ENCODE results near the gene VASP.
"Not testable (repeated sequence)": the region's sequence is repeated elsewhere in the genome, so short reads cannot be mapped to it uniquely, and the experiment has no call there.

Gene VASP

GRCh38 chr19:45497791-45498190 is 9.5 kb upstream of the VASP start:
- DNase-seq (ENCODE audit: low read depth in 3 of 3), result no peak

DNA sequence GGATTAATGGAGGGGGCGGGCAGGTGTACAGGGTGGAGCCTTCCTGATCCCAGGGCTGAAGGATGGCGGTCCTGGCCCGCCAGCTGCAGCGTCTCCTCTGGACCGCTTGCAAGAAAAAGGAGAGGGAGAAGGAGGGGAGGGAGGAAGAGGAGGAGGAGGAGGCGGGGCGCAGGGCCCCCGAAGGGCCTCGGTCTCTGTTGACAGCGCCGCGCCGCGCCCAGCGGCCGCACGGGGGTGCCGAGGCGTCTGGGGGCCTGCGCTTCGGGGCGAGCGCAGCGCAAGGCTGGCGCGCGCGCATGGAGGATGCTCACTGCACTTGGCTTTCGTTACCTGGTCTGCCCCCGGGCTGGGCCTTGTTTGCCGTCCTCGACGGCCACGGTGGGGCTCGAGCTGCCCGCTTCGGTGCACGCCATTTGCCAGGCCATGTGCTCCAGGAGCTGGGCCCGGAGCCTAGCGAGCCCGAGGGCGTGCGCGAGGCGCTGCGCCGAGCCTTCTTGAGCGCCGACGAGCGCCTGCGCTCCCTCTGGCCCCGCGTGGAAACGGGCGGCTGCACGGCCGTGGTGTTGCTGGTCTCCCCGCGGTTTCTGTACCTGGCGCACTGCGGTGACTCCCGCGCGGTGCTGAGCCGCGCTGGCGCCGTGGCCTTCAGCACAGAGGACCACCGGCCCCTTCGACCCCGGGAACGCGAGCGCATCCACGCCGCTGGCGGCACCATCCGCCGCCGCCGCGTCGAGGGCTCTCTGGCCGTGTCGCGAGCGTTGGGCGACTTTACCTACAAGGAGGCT is 8.7 kb upstream of the VASP start, which contains the start of gene PPM1N:
Gene PPM1N (plus strand): TSS at position 33 of the 785 bp plus-strand sequence. CDS start 30 bp downstream, at position 63.
- peak in 1 of 3 experiments; percentile 62 for DNase-seq (ENCODE audit: low read depth in 3 of 3)

- peak in 2 of 3 experiments; percentile 34 to 69 for DNase-seq (ENCODE audit: low read depth in 3 of 3)
Observed at GRCh38 chr19:45499196-45500180, 7.8 kb upstream of the VASP start.

- no peak for DNase-seq (ENCODE audit: low read depth in 3 of 3)
Observed at GRCh38 chr19:45500918-45501729, 6.2 kb upstream of the VASP start.

DNA sequence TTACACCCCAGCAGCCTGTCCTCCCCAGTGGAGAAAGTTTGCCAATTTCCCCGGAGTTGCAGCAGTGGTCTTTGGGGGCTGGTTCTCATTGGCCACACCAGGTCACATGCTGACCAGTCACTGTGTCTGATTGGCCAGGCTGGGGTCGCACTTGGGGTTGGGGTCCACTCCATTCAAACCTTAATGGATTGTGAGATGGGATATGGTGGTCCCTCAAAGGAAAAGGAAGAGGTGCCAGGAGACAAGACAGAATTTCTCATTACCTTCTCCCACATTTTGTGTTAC is 5.6 kb upstream of the VASP start:
- DNase-seq (ENCODE audit: low read depth in 3 of 3), result no peak

DNA sequence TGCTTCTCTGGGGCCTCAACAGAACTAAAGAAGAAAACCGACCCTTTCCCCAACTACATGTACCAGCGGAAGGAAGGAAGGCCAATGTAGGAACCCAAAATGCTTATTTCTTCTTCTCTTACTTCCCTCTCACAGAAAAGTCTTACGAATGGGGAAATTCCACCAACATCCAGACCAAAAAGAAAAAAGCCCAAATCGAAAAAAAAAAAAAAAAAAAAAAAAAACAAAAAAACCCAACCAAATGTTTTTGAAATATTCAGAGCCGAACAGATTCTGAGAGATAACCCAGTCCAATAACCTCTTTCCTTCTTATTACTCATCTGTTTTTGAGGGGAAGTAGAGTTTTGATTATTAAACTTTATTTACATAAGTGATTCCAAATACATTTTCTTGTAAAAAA is 5.2 kb upstream of the VASP start:
- DNase-seq (ENCODE audit: low read depth in 3 of 3), result no peak

GRCh38 chr19:45503909-45504308 is 3.4 kb upstream of the VASP start:
- DNase-seq (ENCODE audit: low read depth in 3 of 3), result no peak

DNA sequence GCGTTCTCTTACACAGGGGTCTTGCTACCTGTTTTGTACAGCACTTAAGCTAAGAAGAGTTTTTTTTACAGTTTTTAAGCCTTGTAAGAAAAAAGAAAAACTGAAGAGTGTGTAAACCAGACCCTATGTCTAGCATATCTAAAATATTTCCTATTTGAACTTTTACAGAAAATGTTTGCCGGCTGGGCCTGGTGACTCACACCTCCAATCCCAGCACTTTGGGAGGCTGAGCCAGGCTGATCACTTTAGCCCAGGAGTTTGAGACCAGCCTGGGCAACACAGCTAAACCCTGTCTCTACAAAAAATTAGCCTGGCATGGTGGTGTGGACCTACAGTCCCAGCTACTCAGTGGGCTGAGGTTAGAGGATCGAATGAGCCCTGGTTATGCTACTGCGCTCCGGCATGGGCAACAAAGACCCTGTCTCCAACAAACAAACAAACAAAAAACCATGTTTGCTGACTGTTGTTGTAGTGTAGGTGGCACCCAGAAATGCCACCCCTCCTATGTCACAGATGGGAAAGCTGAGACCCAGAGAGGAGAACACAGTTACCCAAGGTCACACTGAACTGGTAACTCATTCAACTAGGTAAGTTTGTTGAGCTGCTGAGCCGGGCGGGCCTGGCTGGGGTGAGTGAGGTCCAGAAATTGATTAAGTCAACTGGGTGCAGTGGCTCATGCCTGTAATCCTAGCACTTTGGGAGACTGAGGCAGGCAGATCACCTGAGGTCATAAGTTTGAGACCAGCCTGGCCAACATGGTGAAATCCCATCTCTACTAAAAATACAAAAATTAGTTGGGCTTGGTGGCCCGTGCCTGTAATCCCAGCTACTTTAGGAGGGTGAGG is 1.9 kb upstream of the VASP start:
- no peak for DNase-seq (ENCODE audit: low read depth in 3 of 3)

DNA sequence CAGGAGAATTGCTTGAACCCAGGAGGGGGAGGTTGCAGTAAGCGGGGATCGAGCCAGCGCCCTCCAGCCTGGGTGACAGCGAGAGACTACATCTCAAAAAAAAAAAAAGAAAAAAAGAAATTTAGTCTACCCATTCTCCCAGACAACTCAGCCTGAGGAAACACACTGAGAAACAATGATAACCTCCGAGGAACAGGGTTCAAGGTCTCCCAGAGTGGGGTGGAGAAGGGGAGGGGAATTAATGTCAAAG is 1.4 kb upstream of the VASP start:
- DNase-seq (ENCODE audit: low read depth in 3 of 3), result no peak

GRCh38 chr19:45506246-45506988 is 862 bp upstream of the VASP start:
- peak; percentile 97 to 99 (median 97) for DNase-seq (ENCODE audit: low read depth in 3 of 3)

DNA sequence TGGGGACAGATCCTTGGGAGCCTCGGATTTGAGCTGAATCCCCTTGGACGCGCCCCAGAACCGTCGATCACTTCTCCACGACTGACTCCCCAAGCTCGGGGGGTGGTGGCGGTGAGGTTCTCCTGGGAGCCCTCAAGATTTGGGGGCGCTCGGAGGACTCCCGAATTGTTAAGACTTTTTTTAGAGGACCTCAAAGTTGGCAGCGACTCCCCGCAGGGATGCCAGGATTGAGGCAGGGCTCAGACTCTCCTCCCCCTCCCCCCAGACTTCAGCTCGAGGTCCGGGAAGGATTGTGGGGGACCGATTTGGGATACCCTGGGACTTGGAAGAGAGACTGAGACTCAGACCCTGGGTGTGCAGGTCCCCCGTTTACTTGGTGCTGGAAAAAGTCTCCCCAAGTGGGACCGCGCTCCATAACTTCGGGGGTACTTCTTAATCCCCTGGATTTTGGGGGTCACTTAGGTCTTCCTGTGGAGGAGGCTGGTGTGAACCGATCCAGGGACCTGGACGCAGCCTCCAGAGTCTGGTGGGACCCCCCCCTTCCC is 665 bp downstream of the VASP start:
- no peak for DNase-seq (ENCODE audit: low read depth in 3 of 3)

- peak in 1 of 3 experiments; percentile 57 for DNase-seq (ENCODE audit: low read depth in 3 of 3)
Observed at GRCh38 chr19:45508417-45508860, 1.2 kb downstream of the VASP start.

DNA sequence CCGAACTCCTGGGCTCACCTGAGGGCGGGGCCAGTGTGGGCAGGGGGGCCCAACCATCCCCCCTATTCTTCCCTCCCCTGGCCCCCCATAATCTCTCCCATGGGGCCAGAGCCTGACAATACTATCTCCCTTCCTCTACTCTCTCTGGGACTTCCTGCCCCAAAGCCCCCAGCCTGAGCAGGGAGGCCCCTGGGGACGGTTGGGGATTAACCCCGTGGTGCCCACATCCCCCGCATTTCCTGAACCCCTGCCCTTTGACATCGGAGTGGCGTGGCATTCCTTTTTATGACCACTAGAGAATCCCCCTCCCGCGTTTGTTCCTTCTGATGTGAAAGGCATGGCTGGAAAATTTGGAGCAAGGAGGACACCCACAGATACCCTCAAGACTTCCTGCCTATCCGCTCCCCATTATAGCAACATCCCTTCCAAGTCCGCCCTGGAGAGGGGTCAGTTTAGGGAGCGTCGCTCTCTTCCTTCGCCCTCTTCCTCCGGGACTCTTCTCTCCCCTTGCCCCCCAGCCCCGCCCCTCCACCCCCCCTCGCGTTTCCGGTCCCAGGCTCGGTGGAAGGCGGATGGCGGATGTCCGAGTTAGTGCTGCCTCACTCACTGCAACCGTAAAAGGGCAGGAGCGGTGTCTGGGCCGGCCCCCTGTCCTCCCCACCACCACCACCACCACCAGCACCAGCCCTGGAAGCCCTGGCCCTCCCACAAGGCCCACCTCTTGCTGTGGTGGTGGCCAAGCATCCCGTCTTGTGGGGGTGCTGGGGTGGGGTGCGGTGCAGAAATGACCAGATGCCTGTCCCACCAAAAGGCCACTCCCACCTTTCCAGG is 1.8 kb downstream of the VASP start:
- DNase-seq (ENCODE audit: low read depth in 3 of 3), result peak in 1 of 3 experiments; percentile 46

- no peak for DNase-seq (ENCODE audit: low read depth in 3 of 3)
Observed at GRCh38 chr19:45509692-45510015, 2.4 kb downstream of the VASP start.

GRCh38 chr19:45510352-45510751 is 3.1 kb downstream of the VASP start:
- DNase-seq (ENCODE audit: low read depth in 3 of 3), result not testable (repeated sequence)

- no peak for DNase-seq (ENCODE audit: low read depth in 3 of 3)
Observed at GRCh38 chr19:45511074-45511473, 3.8 kb downstream of the VASP start.

DNA sequence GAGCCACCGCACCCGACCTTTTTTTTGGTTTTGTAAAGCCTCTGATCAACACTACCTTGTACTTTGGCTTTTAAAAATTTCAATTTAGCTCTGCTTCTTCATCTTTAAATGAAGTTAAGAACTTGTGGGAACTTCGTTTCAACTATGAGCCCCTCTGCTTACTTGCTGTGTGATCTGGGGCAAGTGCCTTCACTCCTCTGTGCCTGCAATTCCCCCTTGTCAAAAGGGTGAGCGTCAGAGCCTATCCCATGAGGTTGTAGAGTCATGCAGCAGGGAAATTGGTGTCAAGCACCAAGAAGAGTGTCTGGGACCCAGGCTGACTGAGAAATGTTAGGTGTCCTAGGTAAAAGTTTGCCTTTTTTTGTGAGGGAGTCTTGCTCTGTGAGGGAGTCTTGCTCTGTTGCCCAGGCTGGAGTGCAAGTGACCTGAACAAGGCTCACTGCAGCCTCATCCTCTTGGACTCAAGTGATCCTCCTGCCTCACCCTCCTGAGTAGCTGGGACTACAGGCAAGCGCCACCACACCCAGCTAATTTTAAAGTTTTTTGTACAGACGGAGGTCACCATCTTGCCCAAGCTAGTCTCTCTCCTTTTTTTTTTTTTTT is 5.7 kb downstream of the VASP start:
- no peak for DNase-seq (ENCODE audit: low read depth in 3 of 3)

DNA sequence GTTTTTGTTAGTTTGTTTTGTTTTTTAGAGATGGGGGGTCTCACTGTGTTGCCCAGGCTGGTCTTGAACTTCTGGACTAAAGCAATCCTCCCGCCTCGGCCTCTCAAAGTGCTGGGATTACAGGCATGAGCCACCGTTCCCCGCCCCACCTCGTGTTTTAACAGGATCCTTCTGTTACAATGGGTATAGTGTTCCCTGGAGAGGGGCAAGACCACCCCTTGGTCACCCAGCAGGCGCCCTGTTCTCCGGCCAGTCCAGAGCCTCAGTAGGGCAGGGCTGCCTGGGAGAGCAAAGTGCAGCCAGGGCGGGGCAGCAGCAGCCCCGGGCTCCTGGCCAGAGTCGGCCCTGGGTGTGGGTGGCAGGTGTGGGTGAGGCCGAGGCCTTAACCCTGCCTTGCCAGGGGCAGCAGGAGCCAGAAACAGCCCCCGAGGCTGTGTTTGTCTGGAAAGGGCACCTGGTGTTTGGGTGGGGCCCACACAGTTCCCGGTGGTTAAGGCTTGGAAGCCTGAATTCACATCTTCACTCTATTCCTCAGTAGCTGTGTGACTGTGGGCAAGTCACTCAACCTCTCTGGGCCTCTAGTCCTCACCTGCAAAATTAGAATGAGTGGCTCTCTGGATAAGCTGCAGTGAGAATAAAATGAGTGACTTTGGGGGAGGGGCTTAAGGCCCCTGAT is 7.2 kb downstream of the VASP start:
- no peak for DNase-seq (ENCODE audit: low read depth in 3 of 3)
